Spleen (tissue), 11 donors: Measurements from ENCODE around the gene AQP12A. TPM values are rescaled to one million over a fixed set of nuclear protein-coding genes. Genes with fewer than 3 reads are reported as not detected.

Source experiments
- DNase-seq: peaks from one replicate; pipeline ENCODE4 v3.0.0-alpha.2; 2020
- H3K27ac ChIP-seq, 8 donors: fragments of 200-600 bp; sonication (generic) in 7 of 8; 1 replicate in 4 of 8; 2 replicates in 4 of 8; pipeline versions ENCODE4 v1.5.0 to v1.8.0; 2016 to 2021; ENCODE audit warnings: inconsistent platforms in 4 of 8, mild to moderate bottlenecking in 4 of 8, moderate library complexity in 1 of 8
- H3K27me3 ChIP-seq, 7 donors: fragments of 200-600 bp; sonication (generic) in 6 of 7; replicated peaks in 1 of 7; 1 replicate in 4 of 7; 2 replicates in 3 of 7; pipeline versions ENCODE4 v1.5.0 to v1.8.0; 2016 to 2021; ENCODE audit warnings: inconsistent platforms in 3 of 7, mild to moderate bottlenecking in 1 of 7
- H3K36me3 ChIP-seq, 6 donors: fragments of 200-600 bp; sonication (generic) in 5 of 6; 1 replicate in 4 of 6; 2 replicates in 2 of 6; pipeline versions ENCODE4 v1.5.0 to v1.8.0; 2016 to 2021; ENCODE audit warnings: inconsistent platforms in 2 of 6
- H3K4me1 ChIP-seq, 6 donors: fragments of 200-600 bp; sonication (generic) in 5 of 6; 1 replicate in 3 of 6; 2 replicates in 3 of 6; pipeline versions ENCODE4 v1.5.0 to v1.8.0; 2016 to 2021; ENCODE audit warnings: inconsistent platforms in 3 of 6
- H3K4me3 ChIP-seq, 8 donors: fragments of 200-600 bp; sonication (generic) in 7 of 8; 1 replicate in 4 of 8; 2 replicates in 4 of 8; pipeline versions ENCODE4 v1.5.0 to v1.8.0; 2016 to 2021; ENCODE audit warnings: inconsistent platforms in 4 of 8, mild to moderate bottlenecking in 4 of 8, moderate library complexity in 2 of 8
- H3K9me3 ChIP-seq, 8 donors: fragments of 200-600 bp; sonication (generic) in 7 of 8; 1 replicate in 4 of 8; 2 replicates in 4 of 8; pipeline versions ENCODE4 v1.5.0 to v1.8.0; 2016 to 2021; ENCODE audit warnings: inconsistent platforms in 4 of 8
- CTCF ChIP-seq, 11 experiments: fragments of 200-600 bp in 7 of 11; fragments of 450-650 bp in 4 of 11; sonication (generic) in 4 of 11; IDR thresholded peaks in 8 of 11; conservative IDR thresholded peaks in 3 of 11; 1 replicate in 7 of 11; 2 replicates in 4 of 11; pipeline versions ENCODE4 v1.4.0 to v1.8.0; 2016 to 2021; ENCODE audit warnings: antibody characterized with exemption in 11 of 11, inconsistent platforms in 4 of 11, mild to moderate bottlenecking in 1 of 11
- POLR2A ChIP-seq, 3 donors: fragments of 450-650 bp; IDR thresholded peaks; one replicate each; pipeline ENCODE4 v1.5.1; 2017; ENCODE audit warnings: antibody characterized with exemption in 3 of 3, mild to moderate bottlenecking in 1 of 3
- POLR2AphosphoS5 ChIP-seq, 3 donors: sonication (generic); formaldehyde crosslinking; IDR thresholded peaks; one replicate each; pipeline ENCODE4 v1.5.1; 2017; ENCODE audit warnings: antibody characterized with exemption in 3 of 3
- WGBS, 5 donors: extraction: QIAGEN DNeasy Blood & Tissue Kit in 3 of 5; methylation state at CpG; one replicate each; pipeline versions ENCODE4 v1.1.5 to v1.1.7; 2013 to 2018; 5-methylcytosine and 5-hydroxymethylcytosine counted together
- intact Hi-C: fragments of 100-400 bp; cut with DNase I; formaldehyde crosslinking; loops from one replicate; pipeline ENCODE4 v1.15.0; 2023; ENCODE audit warnings: low total_unique reads
- polyA plus RNA-seq, 3 donors: library from polyadenylated mRNA; stranded (reverse); fragments of 200-250 nt; gene quantifications; one replicate each; pipeline ENCODE4 v1.2.1, GENCODE V29; 2013
- total RNA-seq, 7 donors: library from RNA; depleted of rRNA in 3 of 7; stranded (reverse); fragments of >200 nt in 3 of 7; fragmentation: NEBNext Ultra II Directional in 4 of 7; extraction: Animal tissue kit (Norgen Biotek cat#: 25700) in 4 of 7; gene quantifications; one replicate each; pipeline versions ENCODE4 v1.1.0 to v1.2.1, GENCODE V29; 2016 to 2021
- donor health status: healthy with polysubstance abuse.
- donor health status: DM: no; HTN: no; CAD: no; lungs with moderate emphysema.
- donor health status: DM: no; HTN: no; CAD: no.
- donor health status: Bipolar disorder and iron deficiency.
- donor health status: healthy.
- donor health status: DM: no; HTN: no; CAD: no.
- donor health status: DM: yes; HTN: yes; CAD: no.

The AQP12A gene
- total and polyA plus RNA-seq, 10 donors, result 1.6 to 1.8 TPM; not detected in 8

- H3K36me3 ChIP-seq, result no peaks in the 10 kb centered on the region
- no peak for DNase-seq
- no peaks in the 10 kb centered on the region for H3K4me1 ChIP-seq
- H3K4me3 ChIP-seq, result no peak overlapping the region
- intact Hi-C loops, result no loop called here
- H3K27me3 ChIP-seq, result peaks cover 0 to 88% (median 30%) of the 10 kb centered on the region in 7 donors
- H3K9me3 ChIP-seq, result peaks cover 0 to 3% (median 0%) of the 10 kb centered on the region in 8 donors
- WGBS, 5 donors, result 71 to 86% (median 80%) methylated on average over 6 of the region's 6 CpGs
- H3K27ac ChIP-seq, result no peak overlapping the region
- TF ChIP-seq POLR2A (IDR thresholded peaks at IDR 0.05) (no peak), CTCF (IDR thresholded peaks at IDR 0.05 in 8 of 11, conservative IDR thresholded peaks at IDR 0.05 in 3 of 11) (no peak), POLR2AphosphoS5 (IDR thresholded peaks at IDR 0.05) (no peak)
These were observed 43.5 kb upstream of the AQP12A start for GRCh38 chr2:240648155-240648649.

GRCh38 chr2:240648650-240649275, 42.9 kb upstream of the AQP12A start:
- Histone ChIP-seq H3K27me3 (peaks cover 0 to 89% (median 30%) of the 10 kb centered on the region in 7 donors), H3K27ac (no peak overlapping the region), H3K4me3 (no peak overlapping the region), H3K36me3 (no peaks in the 10 kb centered on the region), H3K4me1 (no peaks in the 10 kb centered on the region), H3K9me3 (peaks cover 0 to 3% (median 0%) of the 10 kb centered on the region in 8 donors)
- DNase-seq, result no peak
- 37 to 49% (median 43%) methylated on average over 19 of the region's 19 CpGs for WGBS, 5 donors
- no peak for TF ChIP-seq POLR2A (IDR thresholded peaks at IDR 0.05)
- TF ChIP-seq POLR2AphosphoS5 (IDR thresholded peaks at IDR 0.05), result no peak
- no peak for TF ChIP-seq CTCF (IDR thresholded peaks at IDR 0.05 in 8 of 11, conservative IDR thresholded peaks at IDR 0.05 in 3 of 11)
- intact Hi-C loops, result no loop called here

GRCh38 chr2:240649331-240649730, 42.3 kb upstream of the AQP12A start:
- Histone ChIP-seq H3K36me3 (no peaks in the 10 kb centered on the region), H3K9me3 (peaks cover 0 to 3% (median 0%) of the 10 kb centered on the region in 8 donors), H3K27me3 (peaks cover 0 to 92% (median 30%) of the 10 kb centered on the region in 7 donors), H3K4me3 (no peak overlapping the region), H3K4me1 (no peaks in the 10 kb centered on the region), H3K27ac (no peak overlapping the region)
- TF ChIP-seq POLR2AphosphoS5 (IDR thresholded peaks at IDR 0.05), result no peak
- TF ChIP-seq POLR2A (IDR thresholded peaks at IDR 0.05), result no peak
- TF ChIP-seq CTCF (IDR thresholded peaks at IDR 0.05 in 8 of 11, conservative IDR thresholded peaks at IDR 0.05 in 3 of 11), result no peak
- DNase-seq, result no peak
- intact Hi-C loops, result no loop called here
- 59 to 75% (median 68%) methylated on average over 7 of the region's 7 CpGs for WGBS, 5 donors

- Histone ChIP-seq H3K27ac (no peak overlapping the region), H3K9me3 (peaks cover 0 to 3% (median 0%) of the 10 kb centered on the region in 8 donors), H3K36me3 (no peaks in the 10 kb centered on the region), H3K4me3 (no peak overlapping the region), H3K4me1 (no peaks in the 10 kb centered on the region), H3K27me3 (peaks cover 0 to 92% (median 22%) of the 10 kb centered on the region in 7 donors)
- TF ChIP-seq POLR2A (IDR thresholded peaks at IDR 0.05) (no peak), CTCF (IDR thresholded peaks at IDR 0.05 in 8 of 11, conservative IDR thresholded peaks at IDR 0.05 in 3 of 11) (no peak), POLR2AphosphoS5 (IDR thresholded peaks at IDR 0.05) (no peak)
- 89 to 92% (median 91%) methylated on average over 12 to 13 of the region's 13 CpGs for WGBS, 5 donors
- intact Hi-C loops, result no loop called here
- no peak for DNase-seq
These were observed 41.3 kb upstream of the AQP12A start for GRCh38 chr2:240650254-240650965.
